Body of pancreas (tissue), 4 donors: ENCODE measurements around the gene SARS2.

Experiments used
- POLR2A ChIP-seq, 3 donors: fragments of 450-650 bp; IDR thresholded peaks; one replicate each; pipeline ENCODE4 v1.6.1; 2016; ENCODE audit warnings: antibody characterized with exemption in 3 of 3, mild to moderate bottlenecking in 2 of 3
- TF ChIP-seq, protein P1 (sequence below), 7 experiments: fragments of 450-650 bp in 4 of 7; fragments of 200-600 bp in 3 of 7; sonication (generic) in 3 of 7; IDR thresholded peaks; one replicate each; pipeline ENCODE4 v1.5.1; 2016 to 2019; ENCODE audit warnings: antibody characterized with exemption in 7 of 7

DNA sequence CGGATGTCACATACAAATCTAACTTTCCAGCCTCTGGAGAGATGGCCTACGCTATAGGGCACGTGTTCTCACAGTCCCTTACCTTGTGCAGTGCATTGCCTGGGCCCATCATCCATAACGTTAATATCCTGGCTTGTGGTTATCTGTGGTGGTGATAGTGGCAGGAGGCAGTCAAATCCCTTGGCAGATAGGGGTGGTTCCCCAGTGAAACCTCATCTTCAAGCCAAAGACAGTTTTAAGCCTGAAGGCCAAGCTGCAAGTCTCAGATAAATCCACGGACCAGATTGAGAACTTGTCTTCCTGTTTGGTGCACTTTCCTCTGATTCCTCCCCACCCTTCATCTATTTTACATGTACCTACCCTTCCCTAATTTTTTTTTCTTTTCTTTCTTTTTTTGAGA is 49.2 kb upstream of the SARS2 start:
- TF ChIP-seq, protein P1, sequence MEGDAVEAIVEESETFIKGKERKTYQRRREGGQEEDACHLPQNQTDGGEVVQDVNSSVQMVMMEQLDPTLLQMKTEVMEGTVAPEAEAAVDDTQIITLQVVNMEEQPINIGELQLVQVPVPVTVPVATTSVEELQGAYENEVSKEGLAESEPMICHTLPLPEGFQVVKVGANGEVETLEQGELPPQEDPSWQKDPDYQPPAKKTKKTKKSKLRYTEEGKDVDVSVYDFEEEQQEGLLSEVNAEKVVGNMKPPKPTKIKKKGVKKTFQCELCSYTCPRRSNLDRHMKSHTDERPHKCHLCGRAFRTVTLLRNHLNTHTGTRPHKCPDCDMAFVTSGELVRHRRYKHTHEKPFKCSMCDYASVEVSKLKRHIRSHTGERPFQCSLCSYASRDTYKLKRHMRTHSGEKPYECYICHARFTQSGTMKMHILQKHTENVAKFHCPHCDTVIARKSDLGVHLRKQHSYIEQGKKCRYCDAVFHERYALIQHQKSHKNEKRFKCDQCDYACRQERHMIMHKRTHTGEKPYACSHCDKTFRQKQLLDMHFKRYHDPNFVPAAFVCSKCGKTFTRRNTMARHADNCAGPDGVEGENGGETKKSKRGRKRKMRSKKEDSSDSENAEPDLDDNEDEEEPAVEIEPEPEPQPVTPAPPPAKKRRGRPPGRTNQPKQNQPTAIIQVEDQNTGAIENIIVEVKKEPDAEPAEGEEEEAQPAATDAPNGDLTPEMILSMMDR (IDR thresholded peaks at IDR 0.05) = no peak
- no peak for TF ChIP-seq POLR2A (IDR thresholded peaks at IDR 0.05)
